ENCODE results near the gene TPI1.

The TPI1 gene

GRCh38 chr12:6902448-6902847 lies 35.1 kb downstream of the TPI1 start:
- TF ChIP-seq ZC3H10 (CRISPR knock-in tag; IDR thresholded peaks at IDR 0.05), result no peak
- no peak for ATAC-seq

GRCh38 chr12:6903722-6904121 lies 36.4 kb downstream of the TPI1 start:
- TF ChIP-seq RARB (CRISPR knock-in tag; IDR thresholded peaks at IDR 0.05) (no peak), ARNTL (CRISPR knock-in tag; IDR thresholded peaks at IDR 0.05; ENCODE audit: borderline replicate concordance, low read depth) (no peak), GLIS3 (CRISPR knock-in tag; IDR thresholded peaks at IDR 0.05) (no peak), ZNF565 (CRISPR knock-in tag; conservative IDR thresholded peaks at IDR 0.05; ENCODE audit: low read depth) (no peak), OSR1 (CRISPR knock-in tag; IDR thresholded peaks at IDR 0.05) (no peak), ZC3H10 (CRISPR knock-in tag; IDR thresholded peaks at IDR 0.05) (no peak), ZNF8 (CRISPR knock-in tag; IDR thresholded peaks at IDR 0.05) (no peak), CSDC2 (CRISPR knock-in tag; IDR thresholded peaks at IDR 0.05) (no peak), POU6F1 (CRISPR knock-in tag; IDR thresholded peaks at IDR 0.05; ENCODE audit: borderline replicate concordance, low read depth) (no peak), TOX (CRISPR knock-in tag; IDR thresholded peaks at IDR 0.05; ENCODE audit: borderline replicate concordance) (no peak), ZFP3 (CRISPR knock-in tag; IDR thresholded peaks at IDR 0.05) (no peak), TSHZ2 (CRISPR knock-in tag; IDR thresholded peaks at IDR 0.05) (no peak), ZFP30 (CRISPR knock-in tag; IDR thresholded peaks at IDR 0.05) (no peak), ESRRG (CRISPR knock-in tag; IDR thresholded peaks at IDR 0.05) (no peak), BACH2 (CRISPR knock-in tag; IDR thresholded peaks at IDR 0.05; ENCODE audit: borderline replicate concordance) (no peak)
- TF ChIP-seq, protein P1, sequence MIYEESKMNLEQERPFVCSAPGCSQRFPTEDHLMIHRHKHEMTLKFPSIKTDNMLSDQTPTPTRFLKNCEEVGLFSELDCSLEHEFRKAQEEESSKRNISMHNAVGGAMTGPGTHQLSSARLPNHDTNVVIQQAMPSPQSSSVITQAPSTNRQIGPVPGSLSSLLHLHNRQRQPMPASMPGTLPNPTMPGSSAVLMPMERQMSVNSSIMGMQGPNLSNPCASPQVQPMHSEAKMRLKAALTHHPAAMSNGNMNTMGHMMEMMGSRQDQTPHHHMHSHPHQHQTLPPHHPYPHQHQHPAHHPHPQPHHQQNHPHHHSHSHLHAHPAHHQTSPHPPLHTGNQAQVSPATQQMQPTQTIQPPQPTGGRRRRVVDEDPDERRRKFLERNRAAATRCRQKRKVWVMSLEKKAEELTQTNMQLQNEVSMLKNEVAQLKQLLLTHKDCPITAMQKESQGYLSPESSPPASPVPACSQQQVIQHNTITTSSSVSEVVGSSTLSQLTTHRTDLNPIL (CRISPR knock-in tag; IDR thresholded peaks at IDR 0.05; ENCODE audit: low read depth), result no peak
- TF ChIP-seq, protein P2, sequence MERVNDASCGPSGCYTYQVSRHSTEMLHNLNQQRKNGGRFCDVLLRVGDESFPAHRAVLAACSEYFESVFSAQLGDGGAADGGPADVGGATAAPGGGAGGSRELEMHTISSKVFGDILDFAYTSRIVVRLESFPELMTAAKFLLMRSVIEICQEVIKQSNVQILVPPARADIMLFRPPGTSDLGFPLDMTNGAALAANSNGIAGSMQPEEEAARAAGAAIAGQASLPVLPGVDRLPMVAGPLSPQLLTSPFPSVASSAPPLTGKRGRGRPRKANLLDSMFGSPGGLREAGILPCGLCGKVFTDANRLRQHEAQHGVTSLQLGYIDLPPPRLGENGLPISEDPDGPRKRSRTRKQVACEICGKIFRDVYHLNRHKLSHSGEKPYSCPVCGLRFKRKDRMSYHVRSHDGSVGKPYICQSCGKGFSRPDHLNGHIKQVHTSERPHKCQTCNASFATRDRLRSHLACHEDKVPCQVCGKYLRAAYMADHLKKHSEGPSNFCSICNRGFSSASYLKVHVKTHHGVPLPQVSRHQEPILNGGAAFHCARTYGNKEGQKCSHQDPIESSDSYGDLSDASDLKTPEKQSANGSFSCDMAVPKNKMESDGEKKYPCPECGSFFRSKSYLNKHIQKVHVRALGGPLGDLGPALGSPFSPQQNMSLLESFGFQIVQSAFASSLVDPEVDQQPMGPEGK (CRISPR knock-in tag; IDR thresholded peaks at IDR 0.05; ENCODE audit: borderline replicate concordance), result no peak
- TF ChIP-seq, protein P3, sequence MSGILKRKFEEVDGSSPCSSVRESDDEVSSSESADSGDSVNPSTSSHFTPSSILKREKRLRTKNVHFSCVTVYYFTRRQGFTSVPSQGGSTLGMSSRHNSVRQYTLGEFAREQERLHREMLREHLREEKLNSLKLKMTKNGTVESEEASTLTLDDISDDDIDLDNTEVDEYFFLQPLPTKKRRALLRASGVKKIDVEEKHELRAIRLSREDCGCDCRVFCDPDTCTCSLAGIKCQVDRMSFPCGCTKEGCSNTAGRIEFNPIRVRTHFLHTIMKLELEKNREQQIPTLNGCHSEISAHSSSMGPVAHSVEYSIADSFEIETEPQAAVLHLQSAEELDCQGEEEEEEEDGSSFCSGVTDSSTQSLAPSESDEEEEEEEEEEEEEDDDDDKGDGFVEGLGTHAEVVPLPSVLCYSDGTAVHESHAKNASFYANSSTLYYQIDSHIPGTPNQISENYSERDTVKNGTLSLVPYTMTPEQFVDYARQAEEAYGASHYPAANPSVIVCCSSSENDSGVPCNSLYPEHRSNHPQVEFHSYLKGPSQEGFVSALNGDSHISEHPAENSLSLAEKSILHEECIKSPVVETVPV (CRISPR knock-in tag; IDR thresholded peaks at IDR 0.05), result no peak
- no peak for ATAC-seq

GRCh38 chr12:6904280-6905276 lies 37.2 kb downstream of the TPI1 start, which contains the start of gene LRRC23:
Gene LRRC23 (plus strand): TSS chr12:6904822. CDS start chr12:6905634, 812 bp downstream.
- peak; percentile 97 for ATAC-seq
- TF ChIP-seq ZNF70 (CRISPR knock-in tag; IDR thresholded peaks at IDR 0.05) (no peak), GLIS3 (CRISPR knock-in tag; IDR thresholded peaks at IDR 0.05) (no peak), ESRRG (CRISPR knock-in tag; IDR thresholded peaks at IDR 0.05) (no peak), CSDC2 (CRISPR knock-in tag; IDR thresholded peaks at IDR 0.05) (no peak), PPARA (CRISPR knock-in tag; IDR thresholded peaks at IDR 0.05; ENCODE audit: borderline replicate concordance) (no peak), ZNF565 (CRISPR knock-in tag; conservative IDR thresholded peaks at IDR 0.05; ENCODE audit: low read depth) (no peak), BACH2 (CRISPR knock-in tag; IDR thresholded peaks at IDR 0.05; ENCODE audit: borderline replicate concordance) (no peak), POU6F1 (CRISPR knock-in tag; IDR thresholded peaks at IDR 0.05; ENCODE audit: borderline replicate concordance, low read depth) (no peak), OSR1 (CRISPR knock-in tag; IDR thresholded peaks at IDR 0.05) (no peak), RARB (CRISPR knock-in tag; IDR thresholded peaks at IDR 0.05) (no peak), ZNF8 (CRISPR knock-in tag; IDR thresholded peaks at IDR 0.05) (no peak), ZC3H10 (CRISPR knock-in tag; IDR thresholded peaks at IDR 0.05) (no peak)
- TF ChIP-seq, protein P3 (CRISPR knock-in tag; IDR thresholded peaks at IDR 0.05), result no peak

Data from SK-N-SH treated with all-trans-retinoic acid at 6 μM for 48 hours (cell line).